SK-N-SH (cell line): Measurements from ENCODE around the gene CENPS.

ENCODE experiments used
- CHD2 ChIP-seq: fragments of 150-350 bp; IDR thresholded peaks from 2 replicates; pipeline ENCODE4 v1.6.1; 2018; ENCODE audit warnings: low read length; ENCODE audit not compliant: partially characterized antibody
- CTCF ChIP-seq: fragments of 200-600 bp; sonication (generic); IDR thresholded peaks from 2 replicates; pipeline ENCODE4 v1.6.1; 2017; ENCODE audit warnings: antibody characterized with exemption, mild to moderate bottlenecking, moderate library complexity
- EP300 ChIP-seq, 2 experiments: IDR thresholded peaks; 2 replicates each; pipeline versions ENCODE4 v1.4.0 to v1.6.1; 2012; ENCODE audit warnings: borderline replicate concordance in 1 of 2, low read depth in 1 of 2, low read length in 1 of 2
- GABPA ChIP-seq: IDR thresholded peaks from 2 replicates; pipeline ENCODE4 v1.4.0; 2012; ENCODE audit warnings: low read depth, mild to moderate bottlenecking
- GATA2 ChIP-seq: sonication (generic); formaldehyde crosslinking; IDR thresholded peaks from 2 replicates; pipeline ENCODE4 v1.5.0; 2020; ENCODE audit warnings: mild to moderate bottlenecking, missing genetic modification reagents
- NRF1 ChIP-seq: IDR thresholded peaks from 2 replicates; pipeline ENCODE4 v1.6.1; 2012; ENCODE audit warnings: low read depth, mild to moderate bottlenecking, low read length
- SIN3A ChIP-seq: IDR thresholded peaks from 2 replicates; pipeline ENCODE4 v1.6.1; 2012; ENCODE audit warnings: low read depth, mild to moderate bottlenecking, low read length, moderate library complexity, borderline replicate concordance
- TAF1 ChIP-seq: IDR thresholded peaks from 2 replicates; pipeline ENCODE4 v1.6.1; 2012; ENCODE audit warnings: low read depth, mild to moderate bottlenecking, low read length, moderate library complexity, borderline replicate concordance
- TF ChIP-seq, protein P1 (sequence below): IDR thresholded peaks from 2 replicates; pipeline ENCODE4 v1.4.0; 2012; ENCODE audit warnings: low read depth, borderline replicate concordance

GRCh38 chr1:10475510-10475909 is 45.3 kb downstream of the CENPS start:
- TF ChIP-seq GATA2 (no peak), CTCF (no peak), TAF1 (no peak), GABPA (no peak), CHD2 (no peak), NRF1 (no peak), EP300 (IDR thresholded peaks at IDR 0.05; ENCODE audit: borderline replicate concordance in 1 of 2, low read depth in 1 of 2, low read length in 1 of 2) (no peak), SIN3A (no peak)
- TF ChIP-seq, protein P1, sequence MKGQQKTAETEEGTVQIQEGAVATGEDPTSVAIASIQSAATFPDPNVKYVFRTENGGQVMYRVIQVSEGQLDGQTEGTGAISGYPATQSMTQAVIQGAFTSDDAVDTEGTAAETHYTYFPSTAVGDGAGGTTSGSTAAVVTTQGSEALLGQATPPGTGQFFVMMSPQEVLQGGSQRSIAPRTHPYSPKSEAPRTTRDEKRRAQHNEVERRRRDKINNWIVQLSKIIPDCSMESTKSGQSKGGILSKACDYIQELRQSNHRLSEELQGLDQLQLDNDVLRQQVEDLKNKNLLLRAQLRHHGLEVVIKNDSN: no peak
